Measurements from ENCODE around the gene DAB2IP.

Gene DAB2IP

GRCh38 chr9:121652838-121653231, 1.4 kb downstream of the DAB2IP start:
- Histone ChIP-seq H3K27me3 (ENCODE audit: insufficient read depth, poor library complexity, severe bottlenecking) (peaks cover 31% of the 10 kb centered on the region), H3K27ac (ENCODE audit: poor library complexity, severe bottlenecking) (no peak overlapping the region), H3K4me1 (ENCODE audit: insufficient read depth, poor library complexity, severe bottlenecking) (peaks cover 5% of the 10 kb centered on the region), H3K9me3 (ENCODE audit: severe bottlenecking) (no peaks in the 10 kb centered on the region), H3K36me3 (ENCODE audit: low read depth) (no peaks in the 10 kb centered on the region), H3K4me3 (ENCODE audit: severe bottlenecking) (no peak overlapping the region)
- no peak for TF ChIP-seq CTCF (IDR thresholded peaks at IDR 0.05; ENCODE audit: poor library complexity, severe bottlenecking)
- ATAC-seq (ENCODE audit: low read depth) (no peak), DNase-seq (ENCODE audit: low spot score) (no peak)

GRCh38 chr9:121654499-121655140, 3.2 kb downstream of the DAB2IP start:
- Histone ChIP-seq H3K4me1 (ENCODE audit: insufficient read depth, poor library complexity, severe bottlenecking) (peaks cover 5% of the 10 kb centered on the region), H3K27me3 (ENCODE audit: insufficient read depth, poor library complexity, severe bottlenecking) (peaks cover 31% of the 10 kb centered on the region), H3K4me3 (ENCODE audit: severe bottlenecking) (no peak overlapping the region), H3K9me3 (ENCODE audit: severe bottlenecking) (no peaks in the 10 kb centered on the region), H3K27ac (ENCODE audit: poor library complexity, severe bottlenecking) (no peak overlapping the region), H3K36me3 (ENCODE audit: low read depth) (no peaks in the 10 kb centered on the region)
- DNase-seq (ENCODE audit: low spot score) (no peak), ATAC-seq (ENCODE audit: low read depth) (no peak)
- no peak for TF ChIP-seq CTCF (IDR thresholded peaks at IDR 0.05; ENCODE audit: poor library complexity, severe bottlenecking)

- H3K9me3 ChIP-seq (ENCODE audit: severe bottlenecking): no peaks in the 10 kb centered on the region
- H3K27me3 ChIP-seq (ENCODE audit: insufficient read depth, poor library complexity, severe bottlenecking): peaks cover 31% of the 10 kb centered on the region
- DNase-seq (ENCODE audit: low spot score): no peak
- no peak overlapping the region for H3K27ac ChIP-seq (ENCODE audit: poor library complexity, severe bottlenecking)
- no peak for TF ChIP-seq CTCF (IDR thresholded peaks at IDR 0.05; ENCODE audit: poor library complexity, severe bottlenecking)
- no peak for ATAC-seq (ENCODE audit: low read depth)
- H3K4me1 ChIP-seq (ENCODE audit: insufficient read depth, poor library complexity, severe bottlenecking): peaks cover 4% of the 10 kb centered on the region
- H3K36me3 ChIP-seq (ENCODE audit: low read depth): no peaks in the 10 kb centered on the region
- H3K4me3 ChIP-seq (ENCODE audit: severe bottlenecking): no peak overlapping the region
Observed at GRCh38 chr9:121655231-121655755, 3.9 kb downstream of the DAB2IP start.

GRCh38 chr9:121656941-121657470, 5.6 kb downstream of the DAB2IP start:
- Histone ChIP-seq H3K36me3 (ENCODE audit: low read depth) (no peaks in the 10 kb centered on the region), H3K4me3 (ENCODE audit: severe bottlenecking) (no peak overlapping the region), H3K4me1 (ENCODE audit: insufficient read depth, poor library complexity, severe bottlenecking) (no peaks in the 10 kb centered on the region), H3K9me3 (ENCODE audit: severe bottlenecking) (no peaks in the 10 kb centered on the region), H3K27ac (ENCODE audit: poor library complexity, severe bottlenecking) (no peak overlapping the region), H3K27me3 (ENCODE audit: insufficient read depth, poor library complexity, severe bottlenecking) (peaks cover 17% of the 10 kb centered on the region)
- TF ChIP-seq CTCF (IDR thresholded peaks at IDR 0.05; ENCODE audit: poor library complexity, severe bottlenecking): no peak
- ATAC-seq (ENCODE audit: low read depth) (no peak), DNase-seq (ENCODE audit: low spot score) (no peak)

- H3K4me3 ChIP-seq (ENCODE audit: severe bottlenecking): no peak overlapping the region
- no peaks in the 10 kb centered on the region for H3K4me1 ChIP-seq (ENCODE audit: insufficient read depth, poor library complexity, severe bottlenecking)
- no peaks in the 10 kb centered on the region for H3K36me3 ChIP-seq (ENCODE audit: low read depth)
- H3K27ac ChIP-seq (ENCODE audit: poor library complexity, severe bottlenecking): no peak overlapping the region
- peaks cover 5% of the 10 kb centered on the region for H3K27me3 ChIP-seq (ENCODE audit: insufficient read depth, poor library complexity, severe bottlenecking)
- no peak for TF ChIP-seq CTCF (IDR thresholded peaks at IDR 0.05; ENCODE audit: poor library complexity, severe bottlenecking)
- DNase-seq (ENCODE audit: low spot score) (no peak), ATAC-seq (ENCODE audit: low read depth) (no peak)
- no peaks in the 10 kb centered on the region for H3K9me3 ChIP-seq (ENCODE audit: severe bottlenecking)
Observed at GRCh38 chr9:121658166-121658565, 6.7 kb downstream of the DAB2IP start.
